Hematopoietic multipotent progenitor cell treated with erythropoietin and hydrocortisone succinate and interleukin-3 and kit ligand, for 4 days (in vitro differentiated cells): Measurements from ENCODE around the gene FBXW10B.
"Not testable (repeated sequence)": the region's sequence is repeated elsewhere in the genome, so short reads cannot be mapped to it uniquely, and the experiment has no call there.

Experiments used
- DNase-seq: peaks from one replicate; pipeline ENCODE4 v3.0.0-alpha.2; 2015

FBXW10B gene

GRCh38 chr17:15619331-15620058 lies at the start of gene FBXW10B:
Gene FBXW10B (minus strand): TSS chr17:15619704. CDS start chr17:15619512, 192 bp downstream.
- not testable (repeated sequence) for DNase-seq

- no peak for DNase-seq
Observed at GRCh38 chr17:15663691-15664090, 44.2 kb upstream of the FBXW10B start.

- DNase-seq: no peak
Observed at GRCh38 chr17:15663176-15663575, 43.7 kb upstream of the FBXW10B start.

GRCh38 chr17:15662681-15663080 lies 43.2 kb upstream of the FBXW10B start:
- DNase-seq: peak; percentile 65

GRCh38 chr17:15660077-15660476 lies 40.6 kb upstream of the FBXW10B start:
- DNase-seq: no peak

GRCh38 chr17:15659663-15660062 lies 40.2 kb upstream of the FBXW10B start:
- no peak for DNase-seq

GRCh38 chr17:15659236-15659635 lies 39.7 kb upstream of the FBXW10B start:
- DNase-seq: no peak

GRCh38 chr17:15658296-15658695 lies 38.8 kb upstream of the FBXW10B start:
- DNase-seq: no peak

- DNase-seq: no peak
Observed at GRCh38 chr17:15657868-15658267, 38.4 kb upstream of the FBXW10B start.

GRCh38 chr17:15654886-15655561 lies 35.5 kb upstream of the FBXW10B start:
- DNase-seq: no peak

GRCh38 chr17:15654401-15654800 lies 34.9 kb upstream of the FBXW10B start:
- not testable (repeated sequence) for DNase-seq

GRCh38 chr17:15652960-15653359 lies 33.5 kb upstream of the FBXW10B start:
- no peak for DNase-seq

GRCh38 chr17:15651583-15652110 lies 32.1 kb upstream of the FBXW10B start:
- peak; percentile 99 for DNase-seq

- no peak for DNase-seq
Observed at GRCh38 chr17:15650741-15651582, 31.5 kb upstream of the FBXW10B start.

- no peak for DNase-seq
Observed at GRCh38 chr17:15649861-15650421, 30.4 kb upstream of the FBXW10B start.

- peak; percentile 50 for DNase-seq
Observed at GRCh38 chr17:15648386-15648785, 28.9 kb upstream of the FBXW10B start.

- not testable (repeated sequence) for DNase-seq
Observed at GRCh38 chr17:15645942-15646312, 26.4 kb upstream of the FBXW10B start.

- not testable (repeated sequence) for DNase-seq
Observed at GRCh38 chr17:15645099-15645941, 25.8 kb upstream of the FBXW10B start.

- not testable (repeated sequence) for DNase-seq
Observed at GRCh38 chr17:15642505-15643251, 23.2 kb upstream of the FBXW10B start.

- not testable (repeated sequence) for DNase-seq
Observed at GRCh38 chr17:15642014-15642413, 22.5 kb upstream of the FBXW10B start.

GRCh38 chr17:15630930-15631453 lies 11.5 kb upstream of the FBXW10B start:
- not testable (repeated sequence) for DNase-seq
